HepG2 (cell line): ENCODE measurements around the gene NOTCH4. TPM values are rescaled to one million over a fixed set of nuclear protein-coding genes. Genes with fewer than 3 reads are reported as not detected.

Experiments
- ARID5B ChIP-seq: IDR thresholded peaks from 2 replicates; pipeline ENCODE4 v1.4.0; 2020; ENCODE audit warnings: mild to moderate bottlenecking, missing genetic modification reagents
- ATF7 ChIP-seq, 2 experiments: fragments of 450-650 bp in 1 of 2; sonication (generic) in 1 of 2; formaldehyde crosslinking in 1 of 2; IDR thresholded peaks; 2 replicates each; pipeline versions ENCODE4 v1.4.0 to v1.6.1; 2016 to 2020; ENCODE audit warnings: antibody characterized with exemption in 1 of 2, mild to moderate bottlenecking in 1 of 2, missing genetic modification reagents in 1 of 2
- DR1 ChIP-seq: sonication (generic); formaldehyde crosslinking; IDR thresholded peaks from 2 replicates; pipeline ENCODE4 v1.8.0; 2021; ENCODE audit warnings: mild to moderate bottlenecking, missing genetic modification reagents, inconsistent platforms
- GATAD2A ChIP-seq: IDR thresholded peaks from 2 replicates; pipeline ENCODE4 v1.6.1; 2016
- GFI1 ChIP-seq: sonication (generic); formaldehyde crosslinking; IDR thresholded peaks from 2 replicates; pipeline ENCODE4 v1.5.0; 2020; ENCODE audit warnings: missing genetic modification reagents, mild to moderate bottlenecking, borderline replicate concordance
- HDAC2 ChIP-seq: sonication (generic); formaldehyde crosslinking; IDR thresholded peaks from 2 replicates; pipeline ENCODE4 v1.4.0; 2020; ENCODE audit warnings: missing genetic modification reagents
- IRF2 ChIP-seq: IDR thresholded peaks from 2 replicates; pipeline ENCODE4 v1.6.1; 2018; ENCODE audit warnings: missing genetic modification reagents, missing compliant biosample characterization
- NPAS2 ChIP-seq: sonication (generic); formaldehyde crosslinking; IDR thresholded peaks from 2 replicates; pipeline ENCODE4 v1.8.0; 2022; ENCODE audit warnings: mild to moderate bottlenecking, missing genetic modification reagents, borderline replicate concordance
- RNF2 ChIP-seq: fragments of 450-650 bp; conservative IDR thresholded peaks from 2 replicates; pipeline ENCODE4 v1.6.1; 2016; ENCODE audit warnings: low read depth
- ZBTB1 ChIP-seq: sonication (generic); formaldehyde crosslinking; IDR thresholded peaks from 2 replicates; pipeline ENCODE4 v1.4.0; 2020; ENCODE audit warnings: missing genetic modification reagents, borderline replicate concordance
- ZBTB26 ChIP-seq: IDR thresholded peaks from 2 replicates; pipeline ENCODE4 v1.6.1; 2016; ENCODE audit warnings: missing compliant biosample characterization, missing genetic modification reagents, borderline replicate concordance
- ZBTB44 ChIP-seq: sonication (generic); formaldehyde crosslinking; IDR thresholded peaks from 2 replicates; pipeline ENCODE4 v1.4.0; 2020; ENCODE audit warnings: missing genetic modification reagents
- ZEB1 ChIP-seq: IDR thresholded peaks from 2 replicates; pipeline ENCODE4 v1.6.1; 2012; ENCODE audit warnings: mild to moderate bottlenecking, low read depth, inconsistent platforms; ENCODE audit not compliant: insufficient replicate concordance
- ZFX ChIP-seq: sonication (generic); formaldehyde crosslinking; IDR thresholded peaks from 2 replicates; pipeline ENCODE4 v1.4.0; 2020; ENCODE audit warnings: mild to moderate bottlenecking, low read depth, missing genetic modification reagents, moderate library complexity
- ZNF256 ChIP-seq: sonication (generic); formaldehyde crosslinking; conservative IDR thresholded peaks from 2 replicates; pipeline ENCODE4 v1.4.0; 2020; ENCODE audit warnings: missing genetic modification reagents
- ZNF260 ChIP-seq: sonication (generic); formaldehyde crosslinking; IDR thresholded peaks from 2 replicates; pipeline ENCODE4 v1.4.0; 2020; ENCODE audit warnings: missing genetic modification reagents, low read depth, mild to moderate bottlenecking, borderline replicate concordance
- ZNF274 ChIP-seq: sonication (generic); formaldehyde crosslinking; IDR thresholded peaks from 2 replicates; pipeline ENCODE4 v1.5.1; 2020; ENCODE audit warnings: mild to moderate bottlenecking, missing genetic modification reagents
- ZNF549 ChIP-seq: sonication (generic); formaldehyde crosslinking; IDR thresholded peaks from 2 replicates; pipeline ENCODE4 v1.5.0; 2020; ENCODE audit warnings: missing genetic modification reagents
- ZNF766 ChIP-seq: sonication (generic); formaldehyde crosslinking; IDR thresholded peaks from 2 replicates; pipeline ENCODE4 v1.5.0; 2020; ENCODE audit warnings: missing genetic modification reagents, borderline replicate concordance
- ZNF883 ChIP-seq: sonication (generic); formaldehyde crosslinking; IDR thresholded peaks from 2 replicates; pipeline ENCODE4 v1.5.1; 2020; ENCODE audit warnings: mild to moderate bottlenecking, missing genetic modification reagents; ENCODE audit errors: not compliant biosample characterization
- polyA plus RNA-seq, 8 experiments: library from polyadenylated mRNA; depleted of rRNA in 3 of 8; stranded (reverse) in 7 of 8; unstranded in 1 of 8; fragments of >200 nt; fragmentation: Illumina TruSeq in 4 of 8; extraction: Trizol in 4 of 8; gene quantifications; 2 replicates each; pipeline versions ENCODE4 v1.2.1 to v1.2.3, GENCODE V29; 2011 to 2016; ENCODE audit warnings: low read depth in 4 of 8, missing spikeins in 1 of 8, mixed read lengths in 1 of 8; ENCODE audit not compliant: insufficient read depth in 1 of 8
- total RNA-seq, 5 experiments: library from RNA; depleted of rRNA; stranded (reverse); fragments of >200 nt; fragmentation: Illumina TruSeq; extraction: Trizol; gene quantifications; 2 replicates each; pipeline ENCODE4 v1.2.3, GENCODE V29; 2016; ENCODE audit warnings: low read depth in 1 of 5
- TF ChIP-seq, protein P1 (sequence below): sonication (generic); formaldehyde crosslinking; IDR thresholded peaks from 2 replicates; pipeline ENCODE4 v1.4.0; 2020; ENCODE audit warnings: missing genetic modification reagents

Gene NOTCH4
- total and polyA plus RNA-seq, 2 of the 13 experiments (the other 11 are each of a cell fraction or from before 2014, with no cell fraction given): 0.51 to 0.83 TPM

- TF ChIP-seq DR1 (CRISPR knock-in tag) (peak; percentile 24; the same call in 1 of the 2 replicates), GFI1 (0 out of 2 replicates have a peak, but pooled peaks have one; percentile 3), ZNF256 (CRISPR knock-in tag) (peak; percentile 45; the same call in 1 of the 2 replicates), ARID5B (CRISPR knock-in tag) (no peak; the same call in 1 of the 2 replicates), ZNF883 (CRISPR knock-in tag) (peak; percentile 69), NPAS2 (no peak), ATF7 (IDR thresholded peaks at IDR 0.05) (peak; percentile 99), ATF7 (CRISPR knock-in tag; IDR thresholded peaks at IDR 0.05) (peak; percentile 95), ZNF549 (CRISPR knock-in tag) (no peak), IRF2 (no peak; the same call in 1 of the 2 replicates), ZNF260 (CRISPR knock-in tag) (no peak), GATAD2A (CRISPR knock-in tag) (no peak), ZBTB1 (CRISPR knock-in tag) (no peak), RNF2 (peak; percentile 85; the same call in 1 of the 2 replicates), ZBTB44 (CRISPR knock-in tag) (no peak), HDAC2 (CRISPR knock-in tag) (peak; percentile 68; the same call in 1 of the 2 replicates), ZNF766 (peak; percentile 72; the same call in 1 of the 2 replicates), ZEB1 (no peak), ZBTB26 (CRISPR knock-in tag) (peak; percentile 27; the same call in 1 of the 2 replicates), ZFX (CRISPR knock-in tag) (peak; percentile 97), ZNF274 (peak; percentile 92)
- TF ChIP-seq, protein P1, sequence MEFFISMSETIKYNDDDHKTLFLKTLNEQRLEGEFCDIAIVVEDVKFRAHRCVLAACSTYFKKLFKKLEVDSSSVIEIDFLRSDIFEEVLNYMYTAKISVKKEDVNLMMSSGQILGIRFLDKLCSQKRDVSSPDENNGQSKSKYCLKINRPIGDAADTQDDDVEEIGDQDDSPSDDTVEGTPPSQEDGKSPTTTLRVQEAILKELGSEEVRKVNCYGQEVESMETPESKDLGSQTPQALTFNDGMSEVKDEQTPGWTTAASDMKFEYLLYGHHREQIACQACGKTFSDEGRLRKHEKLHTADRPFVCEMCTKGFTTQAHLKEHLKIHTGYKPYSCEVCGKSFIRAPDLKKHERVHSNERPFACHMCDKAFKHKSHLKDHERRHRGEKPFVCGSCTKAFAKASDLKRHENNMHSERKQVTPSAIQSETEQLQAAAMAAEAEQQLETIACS: peak; percentile 80
Measured at GRCh38 chr6:32195902-32196681, 27.8 kb downstream of the NOTCH4 start (continued).
